Measurements from ENCODE around the gene PIP5K1B. TPM values are rescaled to one million over a fixed set of nuclear protein-coding genes. Genes with fewer than 3 reads are reported as not detected.

Gene PIP5K1B
- total and polyA plus RNA-seq, 2 donors (not counting 3 experiments of a cell fraction or from before 2014, with no cell fraction given) = 0.27 TPM; not detected in 1

DNA sequence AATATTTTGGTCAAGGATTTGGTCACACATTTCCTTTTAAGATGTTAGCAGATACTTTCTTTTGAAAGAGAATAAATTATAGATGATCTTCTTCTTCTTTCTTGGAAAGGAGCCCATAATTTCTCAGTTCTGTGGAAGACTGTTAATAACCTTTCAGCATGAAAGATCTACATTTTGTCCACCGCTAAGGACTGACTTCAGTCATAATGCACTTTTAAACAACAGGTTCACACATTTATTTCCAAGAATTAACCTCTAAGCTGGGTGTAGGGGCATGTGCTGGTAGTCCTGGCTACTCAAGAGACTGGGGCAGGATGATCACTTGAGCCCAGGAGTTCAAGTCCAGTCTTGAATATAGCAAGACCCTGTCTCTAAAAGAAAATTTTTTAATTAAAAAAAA, 215.9 kb downstream of the PIP5K1B start:
- H3K9me1 ChIP-seq (replicated peaks; ENCODE audit: control insufficient read depth, extremely low read depth, insufficient read depth, low read length) = no peaks in the 10 kb centered on the region
- no peaks in the 10 kb centered on the region for H3K27me3 ChIP-seq (ENCODE audit: control insufficient read depth in 2 of 2, insufficient read depth in 2 of 2, low read length in 2 of 2)
- H4K20me1 ChIP-seq (replicated peaks; ENCODE audit: control insufficient read depth, extremely low read depth, insufficient read depth, low read length) = no peaks in the 10 kb centered on the region
- ChIA-PET POLR2A (no interaction called here), CTCF (no interaction called here)
- FAIRE-seq (no peak), DNase-seq (ENCODE audit: low read depth, low spot score) (no peak)
- no peaks in the 10 kb centered on the region for H3K9me3 ChIP-seq (replicated peaks; ENCODE audit: control insufficient read depth, insufficient read depth, low read length)
- no peak overlapping the region for H3K27ac ChIP-seq (ENCODE audit: insufficient read depth, low read depth, low read length)
- H2AFZ ChIP-seq (ENCODE audit: low read depth, low read length) = no peak overlapping the region
- intact Hi-C loops (cut with micrococcal nuclease) (no loop called here), dilution Hi-C loops (cut with MboI; ENCODE audit: extremely low pct_ligation_motif_present, low sequenced_read_pairs) (no loop called here)
- no peaks in the 10 kb centered on the region for H3K79me2 ChIP-seq (ENCODE audit: control insufficient read depth, insufficient read depth, low read length)
- no TSS peak for BruUV-seq (replicated peaks)
- no peak overlapping the region for H3K4me2 ChIP-seq (ENCODE audit: insufficient read depth, low read length)
- no peak overlapping the region for H3K4me3 ChIP-seq (replicated peaks in 1 of 3; ENCODE audit: insufficient read depth in 1 of 3, low read depth in 1 of 3, low read length in 3 of 3)
- no peaks in the 10 kb centered on the region for H3K4me1 ChIP-seq (ENCODE audit: control insufficient read depth, extremely low read depth, insufficient read depth, low read length)
- TF ChIP-seq EZH2 (IDR thresholded peaks at IDR 0.05; ENCODE audit: borderline replicate concordance, low read depth, low read length, severe bottlenecking) (no peak), GATA2 (IDR thresholded peaks at IDR 0.05; ENCODE audit: insufficient read depth, insufficient read length, low read depth, low read length) (no peak)
- no peaks in the 10 kb centered on the region for H3K36me3 ChIP-seq (ENCODE audit: control insufficient read depth in 2 of 2, extremely low read depth in 1 of 2, insufficient read depth in 2 of 2, low read length in 2 of 2)
- no peak overlapping the region for H3K9ac ChIP-seq (replicated peaks; ENCODE audit: extremely low read depth, insufficient read depth, low read length)

DNA sequence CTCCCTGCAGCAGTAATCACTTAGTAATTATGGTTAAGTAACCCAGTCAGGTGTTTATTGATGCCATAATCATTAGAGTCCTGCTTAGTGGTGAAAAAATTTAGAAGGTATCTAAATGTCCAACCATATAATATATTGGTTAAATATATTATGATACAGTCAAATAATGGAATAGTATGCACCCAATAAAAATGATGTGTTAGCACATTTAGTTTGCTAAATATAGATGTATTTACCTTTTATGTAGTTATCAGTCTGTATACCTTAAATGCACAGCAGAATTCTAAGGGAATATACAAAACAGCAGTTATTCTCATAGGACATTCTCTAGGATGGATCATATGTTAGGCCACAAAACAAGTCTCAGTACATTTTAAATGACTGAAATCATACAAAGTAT, 218.4 kb downstream of the PIP5K1B start:
- no peaks in the 10 kb centered on the region for H3K9me3 ChIP-seq (replicated peaks; ENCODE audit: control insufficient read depth, insufficient read depth, low read length)
- no peaks in the 10 kb centered on the region for H3K27me3 ChIP-seq (ENCODE audit: control insufficient read depth in 2 of 2, insufficient read depth in 2 of 2, low read length in 2 of 2)
- no peaks in the 10 kb centered on the region for H3K4me1 ChIP-seq (ENCODE audit: control insufficient read depth, extremely low read depth, insufficient read depth, low read length)
- no peak overlapping the region for H2AFZ ChIP-seq (ENCODE audit: low read depth, low read length)
- FAIRE-seq (no peak), DNase-seq (ENCODE audit: low read depth, low spot score) (no peak)
- no peaks in the 10 kb centered on the region for H3K9me1 ChIP-seq (replicated peaks; ENCODE audit: control insufficient read depth, extremely low read depth, insufficient read depth, low read length)
- POLR2A ChIA-PET = no interaction called here
- intact Hi-C loops (cut with micrococcal nuclease) = no loop called here
- TF ChIP-seq GATA2 (IDR thresholded peaks at IDR 0.05; ENCODE audit: insufficient read depth, insufficient read length, low read depth, low read length) (no peak), POLR2A (IDR thresholded peaks at IDR 0.05; ENCODE audit: low read depth, low read length) (no peak), EZH2 (IDR thresholded peaks at IDR 0.05; ENCODE audit: borderline replicate concordance, low read depth, low read length, severe bottlenecking) (no peak), POLR2AphosphoS5 (IDR thresholded peaks at IDR 0.05; ENCODE audit: insufficient read depth, low read depth, low read length) (no peak), MYC (IDR thresholded peaks at IDR 0.05; ENCODE audit: low read depth, low read length) (no peak), FOS (IDR thresholded peaks at IDR 0.05; ENCODE audit: borderline replicate concordance, insufficient read depth, low read length) (no peak), JUN (IDR thresholded peaks at IDR 0.05; ENCODE audit: borderline replicate concordance, insufficient read depth, insufficient read length, low read depth) (no peak)
- TF ChIP-seq, protein P1, sequence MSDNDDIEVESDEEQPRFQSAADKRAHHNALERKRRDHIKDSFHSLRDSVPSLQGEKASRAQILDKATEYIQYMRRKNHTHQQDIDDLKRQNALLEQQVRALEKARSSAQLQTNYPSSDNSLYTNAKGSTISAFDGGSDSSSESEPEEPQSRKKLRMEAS (IDR thresholded peaks at IDR 0.05; ENCODE audit: insufficient read depth, insufficient read length) = no peak
- TF ChIP-seq, protein P2, sequence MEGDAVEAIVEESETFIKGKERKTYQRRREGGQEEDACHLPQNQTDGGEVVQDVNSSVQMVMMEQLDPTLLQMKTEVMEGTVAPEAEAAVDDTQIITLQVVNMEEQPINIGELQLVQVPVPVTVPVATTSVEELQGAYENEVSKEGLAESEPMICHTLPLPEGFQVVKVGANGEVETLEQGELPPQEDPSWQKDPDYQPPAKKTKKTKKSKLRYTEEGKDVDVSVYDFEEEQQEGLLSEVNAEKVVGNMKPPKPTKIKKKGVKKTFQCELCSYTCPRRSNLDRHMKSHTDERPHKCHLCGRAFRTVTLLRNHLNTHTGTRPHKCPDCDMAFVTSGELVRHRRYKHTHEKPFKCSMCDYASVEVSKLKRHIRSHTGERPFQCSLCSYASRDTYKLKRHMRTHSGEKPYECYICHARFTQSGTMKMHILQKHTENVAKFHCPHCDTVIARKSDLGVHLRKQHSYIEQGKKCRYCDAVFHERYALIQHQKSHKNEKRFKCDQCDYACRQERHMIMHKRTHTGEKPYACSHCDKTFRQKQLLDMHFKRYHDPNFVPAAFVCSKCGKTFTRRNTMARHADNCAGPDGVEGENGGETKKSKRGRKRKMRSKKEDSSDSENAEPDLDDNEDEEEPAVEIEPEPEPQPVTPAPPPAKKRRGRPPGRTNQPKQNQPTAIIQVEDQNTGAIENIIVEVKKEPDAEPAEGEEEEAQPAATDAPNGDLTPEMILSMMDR (IDR thresholded peaks at IDR 0.05; ENCODE audit: extremely low read depth in 1 of 2, insufficient read depth in 1 of 2, low read depth in 1 of 2, low read length in 2 of 2) = no peak
- no peaks in the 10 kb centered on the region for H3K79me2 ChIP-seq (ENCODE audit: control insufficient read depth, insufficient read depth, low read length)
- dilution Hi-C loops (cut with MboI; ENCODE audit: extremely low pct_ligation_motif_present, low sequenced_read_pairs) = no loop called here
- H4K20me1 ChIP-seq (replicated peaks; ENCODE audit: control insufficient read depth, extremely low read depth, insufficient read depth, low read length) = no peaks in the 10 kb centered on the region
- H3K27ac ChIP-seq (ENCODE audit: insufficient read depth, low read depth, low read length) = no peak overlapping the region
- no peaks in the 10 kb centered on the region for H3K36me3 ChIP-seq (ENCODE audit: control insufficient read depth in 2 of 2, extremely low read depth in 1 of 2, insufficient read depth in 2 of 2, low read length in 2 of 2)
- CTCF ChIA-PET = no interaction called here
- no peak overlapping the region for H3K9ac ChIP-seq (replicated peaks; ENCODE audit: extremely low read depth, insufficient read depth, low read length)
- no peak overlapping the region for H3K4me3 ChIP-seq (replicated peaks in 1 of 3; ENCODE audit: insufficient read depth in 1 of 3, low read depth in 1 of 3, low read length in 3 of 3)
- no TSS peak for BruUV-seq (replicated peaks)
- no peak overlapping the region for H3K4me2 ChIP-seq (ENCODE audit: insufficient read depth, low read length)
